ENCODE measurements around the gene SHBG. TPM values are rescaled to one million over a fixed set of nuclear protein-coding genes. Genes with fewer than 3 reads are reported as not detected.

Gene SHBG
- total and polyA plus RNA-seq, 2 of the 4 experiments (the other 2 are of a cell fraction) = 0.36 to 0.38 TPM

DNA sequence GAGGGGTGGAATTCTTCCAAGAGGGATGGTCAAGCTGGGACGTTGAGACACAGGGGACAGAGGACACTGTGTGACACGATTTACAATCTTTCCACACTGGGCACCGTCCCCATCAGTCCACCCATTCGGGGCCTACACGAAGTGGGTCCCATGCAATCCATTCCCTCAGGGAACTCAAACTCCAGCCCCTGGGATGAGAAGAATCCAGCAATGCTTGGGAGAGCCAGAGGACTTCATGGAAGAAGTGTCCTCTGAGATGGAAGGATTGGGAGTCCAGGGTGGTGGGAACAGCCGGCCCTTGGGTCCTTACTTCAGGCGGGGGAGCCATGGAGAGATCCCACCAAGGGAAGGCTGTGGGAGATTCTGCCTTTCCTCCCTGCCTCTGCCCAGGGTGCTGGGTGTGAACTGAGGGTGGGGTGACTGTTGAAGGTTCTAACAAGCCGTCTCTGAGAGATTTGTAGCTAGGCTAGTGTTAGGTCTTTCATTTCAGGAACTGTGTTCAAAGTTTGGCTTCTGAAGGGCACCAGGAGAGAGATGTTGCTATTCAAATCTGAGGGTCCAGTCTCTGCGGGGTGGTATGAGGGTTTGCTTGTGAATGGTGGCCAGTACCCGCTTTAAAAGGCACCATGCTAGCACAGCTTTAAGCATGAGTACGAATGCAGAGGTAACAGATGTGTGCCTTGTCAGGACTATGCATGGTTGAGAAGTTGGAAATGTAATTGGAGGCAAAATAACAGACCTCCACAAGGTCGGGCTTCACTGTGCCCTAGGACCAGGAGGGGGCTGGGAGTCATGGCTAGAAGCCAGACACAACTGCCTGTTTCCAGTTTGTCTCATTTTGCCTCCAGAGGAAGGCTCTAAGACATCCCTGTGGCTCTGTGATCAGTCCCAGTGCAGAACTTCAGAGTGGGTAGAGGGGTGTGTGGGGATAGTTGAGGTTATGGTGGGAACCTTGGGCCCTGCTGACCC is 22.7 kb downstream of the SHBG start (continued):
- TF ChIP-seq FOS (IDR thresholded peaks at IDR 0.05; ENCODE audit: low read depth, low read length) (no peak), MXI1 (IDR thresholded peaks at IDR 0.05; ENCODE audit: borderline replicate concordance, low read depth, low read length) (no peak)
- TF ChIP-seq, protein P1, sequence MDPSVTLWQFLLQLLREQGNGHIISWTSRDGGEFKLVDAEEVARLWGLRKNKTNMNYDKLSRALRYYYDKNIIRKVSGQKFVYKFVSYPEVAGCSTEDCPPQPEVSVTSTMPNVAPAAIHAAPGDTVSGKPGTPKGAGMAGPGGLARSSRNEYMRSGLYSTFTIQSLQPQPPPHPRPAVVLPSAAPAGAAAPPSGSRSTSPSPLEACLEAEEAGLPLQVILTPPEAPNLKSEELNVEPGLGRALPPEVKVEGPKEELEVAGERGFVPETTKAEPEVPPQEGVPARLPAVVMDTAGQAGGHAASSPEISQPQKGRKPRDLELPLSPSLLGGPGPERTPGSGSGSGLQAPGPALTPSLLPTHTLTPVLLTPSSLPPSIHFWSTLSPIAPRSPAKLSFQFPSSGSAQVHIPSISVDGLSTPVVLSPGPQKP (IDR thresholded peaks at IDR 0.05; ENCODE audit: borderline replicate concordance, low read depth, low read length) = no peak
